ENCODE measurements around the gene CAMTA2.
"Not testable (repeated sequence)": the region's sequence is repeated elsewhere in the genome, so short reads cannot be mapped to it uniquely, and the experiment has no call there.

CAMTA2 gene, protein sequence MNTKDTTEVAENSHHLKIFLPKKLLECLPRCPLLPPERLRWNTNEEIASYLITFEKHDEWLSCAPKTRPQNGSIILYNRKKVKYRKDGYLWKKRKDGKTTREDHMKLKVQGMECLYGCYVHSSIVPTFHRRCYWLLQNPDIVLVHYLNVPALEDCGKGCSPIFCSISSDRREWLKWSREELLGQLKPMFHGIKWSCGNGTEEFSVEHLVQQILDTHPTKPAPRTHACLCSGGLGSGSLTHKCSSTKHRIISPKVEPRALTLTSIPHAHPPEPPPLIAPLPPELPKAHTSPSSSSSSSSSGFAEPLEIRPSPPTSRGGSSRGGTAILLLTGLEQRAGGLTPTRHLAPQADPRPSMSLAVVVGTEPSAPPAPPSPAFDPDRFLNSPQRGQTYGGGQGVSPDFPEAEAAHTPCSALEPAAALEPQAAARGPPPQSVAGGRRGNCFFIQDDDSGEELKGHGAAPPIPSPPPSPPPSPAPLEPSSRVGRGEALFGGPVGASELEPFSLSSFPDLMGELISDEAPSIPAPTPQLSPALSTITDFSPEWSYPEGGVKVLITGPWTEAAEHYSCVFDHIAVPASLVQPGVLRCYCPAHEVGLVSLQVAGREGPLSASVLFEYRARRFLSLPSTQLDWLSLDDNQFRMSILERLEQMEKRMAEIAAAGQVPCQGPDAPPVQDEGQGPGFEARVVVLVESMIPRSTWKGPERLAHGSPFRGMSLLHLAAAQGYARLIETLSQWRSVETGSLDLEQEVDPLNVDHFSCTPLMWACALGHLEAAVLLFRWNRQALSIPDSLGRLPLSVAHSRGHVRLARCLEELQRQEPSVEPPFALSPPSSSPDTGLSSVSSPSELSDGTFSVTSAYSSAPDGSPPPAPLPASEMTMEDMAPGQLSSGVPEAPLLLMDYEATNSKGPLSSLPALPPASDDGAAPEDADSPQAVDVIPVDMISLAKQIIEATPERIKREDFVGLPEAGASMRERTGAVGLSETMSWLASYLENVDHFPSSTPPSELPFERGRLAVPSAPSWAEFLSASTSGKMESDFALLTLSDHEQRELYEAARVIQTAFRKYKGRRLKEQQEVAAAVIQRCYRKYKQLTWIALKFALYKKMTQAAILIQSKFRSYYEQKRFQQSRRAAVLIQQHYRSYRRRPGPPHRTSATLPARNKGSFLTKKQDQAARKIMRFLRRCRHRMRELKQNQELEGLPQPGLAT

GRCh38 chr17:4986951-4987766, at the start of gene CAMTA2:
Gene CAMTA2 (minus strand): TSS chr17:4987675. CDS start chr17:4986222, 1,453 bp downstream.
- peak; percentile 76 for DNase-seq

GRCh38 chr17:5035315-5035714, 47.8 kb upstream of the CAMTA2 start, which contains the start of gene SLC52A1:
Gene SLC52A1 (minus strand): TSS chr17:5035426. CDS start chr17:5034606, 820 bp downstream.
- DNase-seq: no peak

DNA sequence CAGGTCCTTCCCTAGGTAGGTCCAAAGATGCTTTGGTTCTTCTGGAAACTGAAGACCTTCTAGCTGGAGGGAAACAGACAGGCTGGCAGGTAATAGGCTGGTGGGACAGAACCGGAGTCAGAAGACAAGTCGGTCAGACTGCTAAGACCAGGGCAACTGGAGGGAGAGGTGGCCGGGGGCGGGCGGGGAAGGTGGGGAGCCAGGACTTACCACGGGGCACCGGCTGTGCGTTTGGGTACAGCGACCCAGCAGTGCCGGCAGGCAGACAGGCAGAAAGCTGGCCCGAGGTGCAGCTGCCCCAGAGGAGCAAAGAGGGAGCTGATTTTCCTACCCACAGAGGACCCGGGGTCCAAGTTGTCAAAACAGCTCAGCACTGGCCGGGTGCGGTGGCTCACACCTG, 47.2 kb upstream of the CAMTA2 start:
- DNase-seq: no peak

DNA sequence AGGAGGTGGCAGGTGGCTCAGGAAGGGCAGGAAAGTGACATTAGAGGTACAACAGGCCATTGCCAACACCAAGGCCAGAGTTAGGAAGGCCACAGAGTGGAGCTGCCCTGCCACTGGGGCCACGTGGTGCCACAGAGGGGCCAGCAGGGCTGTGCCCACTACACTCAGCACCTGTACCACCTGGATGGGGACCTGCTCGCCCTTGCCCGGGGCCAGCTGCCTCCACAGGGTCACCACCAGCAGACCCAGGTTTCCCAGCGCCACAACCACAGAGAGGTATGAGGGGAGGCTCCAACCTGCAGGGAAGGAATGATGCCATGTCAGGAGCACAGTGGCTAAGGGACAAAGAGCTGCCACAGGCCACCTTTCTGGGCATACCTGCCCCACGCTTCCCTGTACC, 46.6 kb upstream of the CAMTA2 start:
- no peak for DNase-seq

- no peak for DNase-seq
Observed at GRCh38 chr17:5033352-5034015, 46.0 kb upstream of the CAMTA2 start.

DNA sequence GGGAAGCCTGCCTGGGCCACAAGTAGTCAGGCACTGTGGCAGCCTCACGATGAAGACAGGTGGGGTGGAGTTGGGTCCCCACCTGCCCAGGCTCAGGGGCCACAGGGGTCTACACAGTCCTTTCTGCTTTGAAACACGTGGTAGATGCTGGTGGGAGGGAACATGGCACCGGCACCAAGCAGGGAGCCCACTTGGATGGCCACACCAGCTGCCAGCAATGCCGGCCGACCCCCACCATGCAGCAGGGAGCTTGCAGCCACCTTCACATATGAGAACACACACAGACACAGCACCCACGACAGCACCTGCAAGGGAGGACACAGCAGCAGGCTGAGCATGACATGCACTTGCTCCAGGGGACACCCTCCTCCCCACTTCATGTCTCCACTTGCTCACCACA, 45.4 kb upstream of the CAMTA2 start:
- no peak for DNase-seq

- peak; percentile 54 for DNase-seq
Observed at GRCh38 chr17:5031365-5032082, 44.0 kb upstream of the CAMTA2 start.

DNA sequence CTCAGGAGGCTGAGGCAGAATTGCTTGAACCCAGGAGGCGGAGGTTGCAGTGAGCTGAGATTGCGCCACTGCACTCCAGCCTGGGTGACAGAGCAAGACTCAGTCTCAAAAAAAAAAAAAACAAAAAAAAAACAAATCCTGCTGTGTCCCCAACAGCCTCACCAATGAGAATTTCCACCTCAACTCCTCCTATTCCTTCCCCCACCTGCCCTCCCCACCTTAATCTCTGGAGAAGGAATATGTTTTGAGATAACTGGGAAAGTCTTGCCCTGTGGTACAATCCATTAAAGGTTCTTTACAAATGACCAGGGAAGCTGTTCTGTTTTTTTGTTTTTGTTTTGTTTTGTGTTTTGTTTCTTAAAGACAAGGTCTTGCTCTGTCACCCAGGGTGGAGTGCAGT, 42.7 kb upstream of the CAMTA2 start:
- DNase-seq: not testable (repeated sequence)

DNA sequence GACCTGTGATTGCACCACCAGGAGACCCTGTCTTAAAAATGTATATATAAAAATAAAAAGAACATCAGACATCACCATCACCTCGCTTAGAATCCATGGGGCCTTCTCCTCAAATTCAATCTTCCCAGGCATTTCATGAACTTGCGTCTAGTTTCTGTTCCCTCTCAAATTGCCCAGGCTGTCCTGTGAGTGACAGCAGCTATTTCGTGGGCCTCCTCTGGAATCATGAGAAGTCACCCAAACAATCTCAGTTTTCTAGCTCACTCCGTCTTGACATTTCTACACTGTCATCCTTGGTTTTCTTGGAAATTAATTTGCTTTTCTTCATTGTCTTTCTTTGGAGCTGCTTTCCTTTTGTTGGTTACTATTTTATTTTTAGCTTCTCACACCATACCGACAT, 40.4 kb upstream of the CAMTA2 start:
- DNase-seq: no peak

- DNase-seq: no peak
Observed at GRCh38 chr17:5027299-5027698, 39.8 kb upstream of the CAMTA2 start.

- no peak for DNase-seq
Observed at GRCh38 chr17:5024604-5025003, 37.1 kb upstream of the CAMTA2 start.

GRCh38 chr17:5023588-5024147, 36.2 kb upstream of the CAMTA2 start:
- DNase-seq: no peak

DNA sequence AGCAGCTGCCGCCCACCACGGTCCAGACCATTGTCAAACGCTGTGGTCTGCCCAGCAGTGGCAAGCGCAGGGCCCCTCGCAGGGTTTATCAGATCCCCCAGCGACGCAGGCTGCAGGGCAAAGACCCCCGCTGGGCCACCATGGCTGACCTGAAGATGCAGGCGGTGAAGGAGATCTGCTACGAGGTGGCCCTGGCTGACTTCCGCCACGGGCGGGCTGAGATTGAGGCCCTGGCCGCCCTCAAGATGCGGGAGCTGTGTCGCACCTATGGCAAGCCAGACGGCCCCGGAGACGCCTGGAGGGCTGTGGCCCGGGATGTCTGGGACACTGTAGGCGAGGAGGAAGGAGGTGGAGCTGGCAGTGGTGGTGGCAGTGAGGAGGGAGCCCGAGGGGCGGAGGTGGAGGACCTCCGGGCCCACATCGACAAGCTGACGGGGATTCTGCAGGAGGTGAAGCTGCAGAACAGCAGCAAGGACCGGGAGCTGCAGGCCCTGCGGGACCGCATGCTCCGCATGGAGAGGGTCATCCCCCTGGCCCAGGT, 34.8 kb upstream of the CAMTA2 start:
- DNase-seq: no peak

DNA sequence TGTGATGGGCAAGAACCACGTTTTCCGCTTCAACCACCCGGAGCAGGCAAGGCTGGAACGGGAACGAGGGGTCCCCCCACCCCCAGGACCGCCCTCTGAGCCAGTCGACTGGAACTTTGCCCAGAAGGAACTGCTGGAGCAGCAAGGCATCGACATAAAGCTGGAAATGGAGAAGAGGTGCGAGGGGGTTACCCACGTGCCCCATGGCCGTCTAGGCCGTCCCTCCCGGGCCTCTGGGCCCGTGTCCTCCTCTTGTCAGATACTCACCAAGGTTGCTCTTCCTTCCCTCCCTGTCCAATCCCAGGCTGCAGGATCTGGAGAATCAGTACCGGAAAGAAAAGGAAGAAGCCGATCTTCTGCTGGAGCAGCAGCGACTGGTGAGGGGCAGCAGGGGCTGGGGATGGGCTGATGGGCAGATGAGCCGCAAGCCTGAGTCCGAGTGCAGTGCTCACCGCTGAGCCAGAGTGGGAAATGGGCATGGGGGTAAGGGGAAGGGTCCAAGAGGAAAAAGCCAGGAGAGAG, 33.1 kb upstream of the CAMTA2 start:
- DNase-seq: no peak

DNA sequence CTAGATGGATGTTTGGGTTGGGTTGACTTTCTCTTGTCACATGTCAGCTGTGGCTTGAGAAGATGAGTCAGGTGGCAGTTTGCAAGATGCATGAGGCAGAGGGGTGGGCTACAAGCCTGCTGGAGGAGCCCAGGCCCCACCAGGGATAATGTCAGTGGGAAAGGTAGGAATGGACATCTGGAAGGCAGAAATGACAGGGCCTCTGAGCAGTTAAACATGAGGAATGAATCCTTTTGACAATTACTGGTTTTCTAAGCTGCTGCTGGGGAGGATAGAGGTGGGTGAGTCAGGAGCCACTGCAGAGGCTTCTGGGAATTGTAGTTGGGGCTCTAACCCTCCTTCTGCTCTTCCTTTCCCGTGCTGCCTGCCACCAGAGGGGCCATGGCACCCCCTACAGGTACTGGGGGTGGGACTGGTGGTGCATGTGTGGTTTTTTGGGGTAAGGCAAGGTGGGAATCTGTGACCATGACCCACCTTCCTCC, 32.0 kb upstream of the CAMTA2 start:
- no peak for DNase-seq

DNA sequence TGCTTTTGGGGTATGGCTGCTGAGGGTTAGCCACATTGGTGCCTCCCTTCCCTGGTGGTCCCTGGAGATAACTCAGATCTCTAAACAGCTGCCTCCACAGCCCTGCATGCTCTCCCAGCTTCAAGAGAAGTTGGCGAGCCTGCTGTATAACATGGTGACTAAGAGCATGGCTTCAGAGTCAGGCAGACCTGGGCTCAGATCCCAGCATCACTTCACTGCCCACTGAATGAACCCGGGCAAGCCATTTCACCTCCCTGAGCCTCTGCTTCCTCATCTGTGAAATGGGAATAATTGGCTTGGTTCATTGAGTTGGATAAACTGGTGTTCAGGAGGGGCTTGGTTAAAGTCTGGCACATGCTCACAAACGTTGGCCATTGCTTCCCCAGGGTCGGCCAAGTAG, 26.9 kb upstream of the CAMTA2 start:
- DNase-seq: no peak

DNA sequence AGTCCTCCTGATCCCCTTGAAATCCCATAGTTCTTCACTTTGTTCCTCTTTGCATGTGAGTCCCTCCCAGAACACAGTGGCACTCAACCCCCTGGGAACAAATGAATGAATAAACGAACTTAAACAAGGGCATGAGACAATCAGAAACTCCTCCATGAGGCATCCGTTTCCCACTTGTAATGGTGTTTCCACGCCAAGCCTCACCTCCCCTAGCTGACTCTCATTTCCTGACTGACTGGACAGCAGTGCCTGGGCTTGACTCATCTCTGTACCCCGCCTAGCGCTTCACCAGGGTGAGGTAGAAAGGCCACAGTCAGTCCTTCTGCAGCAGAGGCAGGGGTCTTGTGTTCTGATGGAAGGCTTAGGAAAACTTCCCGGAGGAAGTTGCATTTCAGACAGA, 24.5 kb upstream of the CAMTA2 start:
- DNase-seq: no peak

DNA sequence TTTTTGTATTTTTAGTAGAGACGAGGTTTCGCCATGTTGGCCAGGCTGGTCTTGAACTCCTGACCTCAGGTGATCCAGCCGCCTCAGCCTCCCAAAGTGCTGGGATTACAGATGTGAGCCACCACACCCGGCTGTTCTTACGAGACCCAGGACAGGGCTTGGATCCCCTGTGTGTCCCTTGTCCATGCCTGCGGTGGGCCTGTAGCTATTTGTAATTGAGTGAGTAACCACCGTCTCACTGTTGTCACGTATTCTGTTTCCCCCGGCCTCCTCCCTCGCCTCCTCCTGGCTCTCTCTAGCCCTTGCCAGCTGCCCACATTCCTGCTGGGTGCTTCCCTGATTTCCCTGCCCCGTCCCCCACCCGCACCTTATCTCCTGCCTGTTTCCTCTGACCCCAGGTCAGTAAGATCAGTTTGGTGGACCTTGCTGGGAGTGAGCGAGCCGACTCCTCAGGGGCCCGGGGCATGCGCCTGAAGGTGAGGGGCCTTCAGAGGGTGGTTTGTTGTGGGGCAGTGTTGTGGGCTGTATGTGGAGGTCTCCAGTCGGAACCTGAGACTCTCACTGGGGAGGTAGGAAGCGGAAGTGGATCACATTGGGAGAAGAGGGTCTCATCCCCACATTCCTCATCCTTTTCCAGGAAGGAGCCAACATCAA, 15.9 kb upstream of the CAMTA2 start:
- no peak for DNase-seq

DNA sequence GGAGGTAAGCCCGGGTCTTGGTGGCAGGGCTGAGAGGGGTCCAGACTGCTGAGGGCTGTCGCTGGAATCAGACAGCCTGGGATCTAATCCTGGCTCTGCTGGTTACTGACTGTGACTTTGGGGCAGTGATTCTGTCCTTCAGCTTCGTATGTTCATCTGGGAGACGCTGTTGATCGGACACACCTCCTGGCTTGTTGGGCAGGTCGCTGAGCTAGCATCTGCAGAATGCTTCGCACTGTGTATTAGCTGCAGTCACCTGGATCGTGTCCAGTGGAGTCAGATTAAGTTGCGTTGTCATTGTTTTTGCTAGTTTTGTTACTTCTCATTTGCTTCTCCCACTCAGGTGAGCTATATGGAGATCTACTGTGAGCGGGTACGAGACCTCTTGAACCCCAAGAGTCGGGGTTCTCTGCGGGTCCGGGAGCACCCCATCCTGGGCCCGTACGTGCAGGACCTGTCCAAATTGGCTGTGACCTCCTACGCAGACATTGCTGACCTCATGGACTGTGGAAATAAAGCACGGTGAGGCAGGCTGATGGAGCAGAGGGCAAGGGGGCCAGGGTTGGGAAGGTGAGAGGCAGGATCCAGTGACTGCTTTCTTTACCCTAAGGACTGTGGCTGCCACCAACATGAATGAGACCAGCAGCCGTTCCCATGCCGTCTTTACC, 14.8 kb upstream of the CAMTA2 start:
- no peak for DNase-seq
